K562 (cell line): ENCODE data around the gene CTF1. TPM values are rescaled to one million over a fixed set of nuclear protein-coding genes. Genes with fewer than 3 reads are reported as not detected.

Experiments
- CXXC5 ChIP-seq: fragments of 250-450 bp; sonication (Bioruptor Pico); IDR thresholded peaks from 2 replicates; pipeline ENCODE4 v1.8.0; 2022; ENCODE audit warnings: inconsistent platforms, mild to moderate bottlenecking, moderate library complexity
- ELF2 ChIP-seq: fragments of 250-450 bp; sonication (Bioruptor Pico); IDR thresholded peaks from 2 replicates; pipeline ENCODE4 v1.5.0; 2021; ENCODE audit warnings: mild to moderate bottlenecking
- GABPB1 ChIP-seq: sonication (generic); formaldehyde crosslinking; IDR thresholded peaks from 2 replicates; pipeline ENCODE4 v1.8.0; 2022; ENCODE audit warnings: mild to moderate bottlenecking, missing genetic modification reagents
- HMGXB4 ChIP-seq: sonication (generic); formaldehyde crosslinking; IDR thresholded peaks from 2 replicates; pipeline ENCODE4 v1.8.1; 2023; ENCODE audit warnings: mild to moderate bottlenecking, missing genetic modification reagents
- JUND ChIP-seq, 2 experiments: IDR thresholded peaks; 2 replicates in 1 of 2; 3 replicates in 1 of 2; pipeline ENCODE4 v1.6.1; 2011; ENCODE audit warnings: borderline replicate concordance in 2 of 2, low read depth in 2 of 2, low read length in 2 of 2, improper control_type of control experiment in 1 of 2, missing biosample characterization in 1 of 2, missing genetic modification characterization in 1 of 2, missing genetic modification reagents in 1 of 2
- KAT7 ChIP-seq: sonication (generic); formaldehyde crosslinking; IDR thresholded peaks from 2 replicates; pipeline ENCODE4 v1.8.0; 2022; ENCODE audit warnings: missing genetic modification reagents, mild to moderate bottlenecking, borderline replicate concordance
- MAZ ChIP-seq, 2 experiments: fragments of 450-650 bp in 1 of 2; sonication (generic) in 1 of 2; formaldehyde crosslinking; IDR thresholded peaks in 1 of 2; conservative IDR thresholded peaks in 1 of 2; 2 replicates each; pipeline versions ENCODE4 v1.4.0 to v1.5.0; 2020; ENCODE audit warnings: mild to moderate bottlenecking in 1 of 2, missing genetic modification reagents in 1 of 2
- MYNN ChIP-seq, 2 experiments: sonication (generic); formaldehyde crosslinking in 1 of 2; IDR thresholded peaks; 2 replicates each; pipeline versions ENCODE4 v1.5.0 to v1.6.1; 2016 to 2020; ENCODE audit warnings: antibody characterized with exemption in 1 of 2, missing genetic modification reagents in 1 of 2
- NONO ChIP-seq, 2 experiments: fragments of 200-400 bp in 1 of 2; fragments of 450-650 bp in 1 of 2; formaldehyde crosslinking in 1 of 2; IDR thresholded peaks; 2 replicates each; pipeline ENCODE4 v1.6.1; 2017; ENCODE audit warnings: low read depth in 2 of 2, mild to moderate bottlenecking in 2 of 2, moderate library complexity in 2 of 2, low read length in 1 of 2
- RREB1 ChIP-seq: fragments of 250-450 bp; sonication (Bioruptor Pico); IDR thresholded peaks from 2 replicates; pipeline ENCODE4 v1.4.0; 2020
- SIN3A ChIP-seq, 2 experiments: fragments of 150-350 bp in 1 of 2; IDR thresholded peaks; 2 replicates each; pipeline ENCODE4 v1.6.1; 2011 to 2016; ENCODE audit warnings: borderline replicate concordance in 2 of 2, low read depth in 2 of 2, low read length in 2 of 2, mild to moderate bottlenecking in 2 of 2, moderate library complexity in 2 of 2; ENCODE audit not compliant: control insufficient read depth in 1 of 2
- SPI1 ChIP-seq: IDR thresholded peaks from 2 replicates; pipeline ENCODE4 v1.6.1; 2011; ENCODE audit warnings: low read depth, low read length, control low read depth, borderline replicate concordance
- TARDBP ChIP-seq: fragments of 450-650 bp; IDR thresholded peaks from 2 replicates; pipeline ENCODE4 v1.6.1; 2016
- TEAD2 ChIP-seq: fragments of 450-650 bp; IDR thresholded peaks from 2 replicates; pipeline ENCODE4 v1.6.1; 2016; ENCODE audit warnings: missing genetic modification characterization, control low read depth, missing compliant biosample characterization
- ZBTB26 ChIP-seq: fragments of 450-650 bp; formaldehyde crosslinking; IDR thresholded peaks from 2 replicates; pipeline ENCODE4 v1.4.0; 2022; ENCODE audit warnings: missing genetic modification characterization
- polyA plus RNA-seq, 8 experiments: library from polyadenylated mRNA; depleted of rRNA in 4 of 8; stranded (reverse) in 5 of 8; unstranded in 3 of 8; fragments of >200 nt; fragmentation: Nextera tagmentation in 2 of 8; fragmentation: Illumina TruSeq in 1 of 8; extraction: Ambion mirVana in 2 of 8; extraction: Trizol in 1 of 8; gene quantifications; 2 replicates each; pipeline versions ENCODE4 v1.2.1 to v1.2.3, GENCODE V29; 2011 to 2014; ENCODE audit warnings: inconsistent platforms in 1 of 8, missing spikeins in 1 of 8
- total RNA-seq, 7 experiments: library from RNA; depleted of rRNA in 6 of 7; stranded (reverse); fragments of >200 nt in 6 of 7; fragmentation: Illumina TruSeq in 2 of 7; extraction: Trizol in 2 of 7; gene quantifications; 2 replicates each; pipeline versions ENCODE4 v1.2.1 to v1.2.3, GENCODE V29; 2011 to 2021; ENCODE audit warnings: low replicate concordance in 1 of 7

The CTF1 gene
- total and polyA plus RNA-seq, 9 of the 15 experiments (the other 6 are each of a cell fraction or from before 2014, with no cell fraction given), result 0.24 to 2.5 (median 0.44) TPM

- TF ChIP-seq HMGXB4 (CRISPR knock-in tag) (no peak), ZBTB26 (no peak), ELF2 (peak; percentile 71), RREB1 (CRISPR knock-in tag) (0 out of 2 replicates have a peak, but pooled peaks have one; percentile 28), NONO (IDR thresholded peaks at IDR 0.05; ENCODE audit: low read depth in 2 of 2, low read length in 1 of 2) (peak in 1 of 2 experiments; percentile 35; a peak in 2 of 4 replicates), CXXC5 (CRISPR knock-in tag) (peak; percentile 75), JUND (IDR thresholded peaks at IDR 0.05; ENCODE audit: borderline replicate concordance, low read depth, low read length) (0 out of 2 replicates have a peak, but pooled peaks have one; percentile 4), JUND (tag; IDR thresholded peaks at IDR 0.05; ENCODE audit: borderline replicate concordance, low read depth, low read length) (no peak), KAT7 (CRISPR knock-in tag) (peak; percentile 75), GABPB1 (CRISPR knock-in tag) (peak; percentile 58; the same call in 1 of the 2 replicates), TARDBP (peak; percentile 81; the same call in 1 of the 2 replicates), SIN3A (IDR thresholded peaks at IDR 0.05; ENCODE audit: borderline replicate concordance in 2 of 2, control insufficient read depth in 1 of 2, low read depth in 2 of 2, low read length in 2 of 2) (peak; percentile 19 to 61; a peak in 1 of 4 replicates), MAZ (CRISPR knock-in tag; conservative IDR thresholded peaks at IDR 0.05 in 1 of 2, IDR thresholded peaks at IDR 0.05 in 1 of 2) (peak; percentile 53 to 59; a peak in 3 of 4 replicates), TEAD2 (tag) (no peak), MYNN (IDR thresholded peaks at IDR 0.05) (peak; percentile 21; the same call in 1 of the 2 replicates), MYNN (CRISPR knock-in tag; IDR thresholded peaks at IDR 0.05) (no peak), SPI1 (peak; percentile 98)
Observed at GRCh38 chr16:30948667-30949649, 52.5 kb downstream of the CTF1 start, which contains the start of gene ORAI3 (continued).
